Astrocyte (in vitro differentiated cells and primary cell): ENCODE measurements around the gene ASMTL. TPM values are rescaled to one million over a fixed set of nuclear protein-coding genes. Genes with fewer than 3 reads are reported as not detected.

Experiments
- DNase-seq: peaks from one replicate; pipeline ENCODE4 v3.0.0-alpha.2; 2010; ENCODE audit warnings: low read depth
- FAIRE-seq: peaks from 2 replicates; lab custom pipeline; 2011; peaks lifted over from hg19 to GRCh38; lab: Jason Lieb, UNC
- H2AFZ ChIP-seq: 2 replicates; pipeline ENCODE4 v1.6.0; 2012; ENCODE audit warnings: low read depth, low read length, inconsistent platforms
- H3K27ac ChIP-seq: 2 replicates; pipeline ENCODE4 v1.5.1; 2011; ENCODE audit warnings: low read depth, low read length, inconsistent platforms
- H3K27me3 ChIP-seq: 2 replicates; pipeline ENCODE4 v1.6.0; 2011; ENCODE audit warnings: low read length, inconsistent platforms; ENCODE audit not compliant: insufficient read depth
- H3K36me3 ChIP-seq: 2 replicates; pipeline ENCODE4 v1.5.1; 2011; ENCODE audit warnings: low read length, inconsistent platforms; ENCODE audit not compliant: insufficient read depth
- H3K4me1 ChIP-seq: 2 replicates; pipeline ENCODE4 v1.5.1; 2011; ENCODE audit warnings: low read length, inconsistent platforms; ENCODE audit not compliant: insufficient read depth
- H3K4me2 ChIP-seq: 2 replicates; pipeline ENCODE4 v1.6.0; 2012; ENCODE audit warnings: low read length, inconsistent platforms
- H3K4me3 ChIP-seq: 2 replicates; pipeline ENCODE4 v1.5.1; 2011; ENCODE audit warnings: low read depth, mild to moderate bottlenecking, low read length, inconsistent platforms; ENCODE audit not compliant: insufficient read depth
- H3K79me2 ChIP-seq: 2 replicates; pipeline ENCODE4 v1.6.0; 2012; ENCODE audit warnings: mild to moderate bottlenecking, low read length, inconsistent platforms; ENCODE audit not compliant: insufficient read depth
- H3K9ac ChIP-seq: 2 replicates; pipeline ENCODE4 v1.6.0; 2012; ENCODE audit warnings: mild to moderate bottlenecking, low read length, inconsistent platforms
- H3K9me3 ChIP-seq: 2 replicates; pipeline ENCODE4 v1.5.1; 2012; ENCODE audit warnings: low read depth, mild to moderate bottlenecking, low read length, inconsistent platforms; ENCODE audit not compliant: insufficient read depth
- H4K20me1 ChIP-seq: 2 replicates; pipeline ENCODE4 v1.6.0; 2012; ENCODE audit warnings: low read length, inconsistent platforms; ENCODE audit not compliant: insufficient read depth
- H3K27ac Mint-ChIP-seq: one replicate; pipeline ENCODE4 v1.8.0; 2021; ENCODE audit warnings: mild to moderate bottlenecking, mixed read lengths; ENCODE audit not compliant: unreplicated experiment
- H3K27me3 Mint-ChIP-seq: one replicate; pipeline ENCODE4 v1.8.0; 2021; ENCODE audit warnings: low read depth, mixed read lengths; ENCODE audit not compliant: unreplicated experiment
- H3K36me3 Mint-ChIP-seq: one replicate; pipeline ENCODE4 v1.8.0; 2021; ENCODE audit warnings: low read depth, mixed read lengths; ENCODE audit not compliant: unreplicated experiment
- H3K4me1 Mint-ChIP-seq: one replicate; pipeline ENCODE4 v1.8.0; 2021; ENCODE audit warnings: low read depth, mixed read lengths; ENCODE audit not compliant: unreplicated experiment
- H3K4me3 Mint-ChIP-seq: one replicate; pipeline ENCODE4 v1.8.0; 2021; ENCODE audit warnings: mild to moderate bottlenecking, moderate library complexity, mixed read lengths; ENCODE audit not compliant: unreplicated experiment
- H3K9me3 Mint-ChIP-seq: one replicate; pipeline ENCODE4 v1.8.0; 2021; ENCODE audit warnings: mild to moderate bottlenecking, mixed read lengths; ENCODE audit not compliant: unreplicated experiment
- EZH2 ChIP-seq: IDR thresholded peaks from 2 replicates; pipeline ENCODE4 v1.6.1; 2012; ENCODE audit warnings: mild to moderate bottlenecking, low read length, inconsistent platforms; ENCODE audit not compliant: insufficient read depth
- total RNA-seq: library from RNA; stranded (reverse); gene quantifications from 2 replicates; pipeline ENCODE4 v1.2.1, GENCODE V29; 2021
- TF ChIP-seq, protein P1 (sequence below): IDR thresholded peaks from 2 replicates; pipeline ENCODE4 v1.5.1; 2011; ENCODE audit warnings: low read depth, mild to moderate bottlenecking, inconsistent platforms, low read length, moderate library complexity; ENCODE audit not compliant: insufficient read depth

Gene ASMTL
- total RNA-seq, 1 donor from 2014 or later: 22.1 TPM

DNA sequence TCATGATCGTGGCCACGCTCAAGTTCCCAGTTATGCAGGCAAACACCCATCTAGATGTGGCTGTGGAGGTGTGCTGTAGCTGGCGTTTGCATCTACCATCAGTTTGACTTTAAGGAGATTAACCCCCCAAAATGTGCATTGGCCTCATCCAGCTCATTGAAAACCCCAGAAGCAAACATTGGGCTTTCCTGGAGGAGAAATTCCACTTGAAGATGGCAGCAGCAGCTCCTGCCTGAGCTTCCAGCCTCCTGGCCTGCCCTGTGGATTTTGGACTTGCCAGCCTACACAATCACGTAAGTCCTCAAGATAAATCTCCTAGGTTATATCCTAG is 30.6 kb downstream of the ASMTL start:
- no peak overlapping the region for H3K4me3 ChIP-seq
- H4K20me1 ChIP-seq: peaks cover 19% of the 10 kb centered on the region
- H3K9ac ChIP-seq: no peak overlapping the region
- Mint-ChIP-seq H3K4me1 (no peaks in the 10 kb centered on the region), H3K27ac (no peak overlapping the region), H3K27me3 (no peaks in the 10 kb centered on the region), H3K4me3 (no peak overlapping the region), H3K36me3 (peaks cover 21% of the 10 kb centered on the region), H3K9me3 (peaks cover 19% of the 10 kb centered on the region)
- FAIRE-seq: no peak
- no peaks in the 10 kb centered on the region for H3K27me3 ChIP-seq
- no peaks in the 10 kb centered on the region for H3K4me1 ChIP-seq
- no peak overlapping the region for H2AFZ ChIP-seq
- H3K4me2 ChIP-seq: no peak overlapping the region
- H3K36me3 ChIP-seq: peaks cover 4% of the 10 kb centered on the region
- H3K79me2 ChIP-seq: no peaks in the 10 kb centered on the region
- TF ChIP-seq EZH2: no peak
- TF ChIP-seq, protein P1, sequence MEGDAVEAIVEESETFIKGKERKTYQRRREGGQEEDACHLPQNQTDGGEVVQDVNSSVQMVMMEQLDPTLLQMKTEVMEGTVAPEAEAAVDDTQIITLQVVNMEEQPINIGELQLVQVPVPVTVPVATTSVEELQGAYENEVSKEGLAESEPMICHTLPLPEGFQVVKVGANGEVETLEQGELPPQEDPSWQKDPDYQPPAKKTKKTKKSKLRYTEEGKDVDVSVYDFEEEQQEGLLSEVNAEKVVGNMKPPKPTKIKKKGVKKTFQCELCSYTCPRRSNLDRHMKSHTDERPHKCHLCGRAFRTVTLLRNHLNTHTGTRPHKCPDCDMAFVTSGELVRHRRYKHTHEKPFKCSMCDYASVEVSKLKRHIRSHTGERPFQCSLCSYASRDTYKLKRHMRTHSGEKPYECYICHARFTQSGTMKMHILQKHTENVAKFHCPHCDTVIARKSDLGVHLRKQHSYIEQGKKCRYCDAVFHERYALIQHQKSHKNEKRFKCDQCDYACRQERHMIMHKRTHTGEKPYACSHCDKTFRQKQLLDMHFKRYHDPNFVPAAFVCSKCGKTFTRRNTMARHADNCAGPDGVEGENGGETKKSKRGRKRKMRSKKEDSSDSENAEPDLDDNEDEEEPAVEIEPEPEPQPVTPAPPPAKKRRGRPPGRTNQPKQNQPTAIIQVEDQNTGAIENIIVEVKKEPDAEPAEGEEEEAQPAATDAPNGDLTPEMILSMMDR: no peak
- no peak overlapping the region for H3K27ac ChIP-seq
- H3K9me3 ChIP-seq: peaks cover 15% of the 10 kb centered on the region
- DNase-seq: no peak

DNA sequence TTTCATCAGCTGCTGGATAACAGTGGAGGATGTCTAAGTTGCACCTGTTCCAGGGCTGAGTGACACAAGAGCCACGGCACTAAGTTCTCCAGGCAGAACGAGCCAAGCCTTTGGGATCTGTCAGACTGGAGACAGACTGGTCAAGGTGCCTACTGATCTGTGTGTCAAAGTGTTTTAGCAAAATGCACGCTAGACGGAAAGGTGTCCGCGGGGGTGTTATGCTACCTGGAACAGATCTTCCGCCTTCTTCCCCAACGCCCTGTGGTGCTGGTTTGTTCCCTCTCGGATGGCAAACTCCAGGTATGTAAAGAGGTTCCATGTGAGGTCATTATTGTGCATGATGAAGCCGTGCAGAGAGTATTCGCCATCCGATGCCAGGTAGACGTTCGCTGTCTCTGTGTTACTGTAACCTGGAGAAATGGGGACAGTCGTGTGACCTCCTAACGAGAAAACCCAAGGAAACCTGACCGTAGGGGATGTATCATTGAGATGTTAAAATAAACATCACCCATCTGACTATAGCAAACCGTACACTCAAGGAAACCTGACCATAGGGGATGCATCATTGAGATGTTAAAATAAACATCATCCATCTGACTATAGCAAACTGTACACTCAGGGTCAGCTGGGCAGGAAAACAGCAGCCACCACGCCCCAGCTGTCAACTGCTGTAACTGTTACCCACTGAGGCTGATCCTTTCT is 31.1 kb downstream of the ASMTL start:
- H3K4me2 ChIP-seq: no peak overlapping the region
- no peaks in the 10 kb centered on the region for H3K27me3 ChIP-seq
- Mint-ChIP-seq H3K4me1 (no peaks in the 10 kb centered on the region), H3K27ac (no peak overlapping the region), H3K27me3 (no peaks in the 10 kb centered on the region), H3K9me3 (peaks cover 19% of the 10 kb centered on the region), H3K4me3 (no peak overlapping the region), H3K36me3 (peaks cover 18% of the 10 kb centered on the region)
- DNase-seq (no peak), FAIRE-seq (no peak)
- no peak overlapping the region for H2AFZ ChIP-seq
- no peaks in the 10 kb centered on the region for H3K4me1 ChIP-seq
- H3K27ac ChIP-seq: no peak overlapping the region
- no peaks in the 10 kb centered on the region for H3K79me2 ChIP-seq
- peaks cover 18% of the 10 kb centered on the region for H3K9me3 ChIP-seq
- no peak overlapping the region for H3K9ac ChIP-seq
- H4K20me1 ChIP-seq: peaks cover 24% of the 10 kb centered on the region
- peaks cover 8% of the 10 kb centered on the region for H3K36me3 ChIP-seq
- TF ChIP-seq EZH2: no peak
- TF ChIP-seq, protein P1: no peak
- no peak overlapping the region for H3K4me3 ChIP-seq

DNA sequence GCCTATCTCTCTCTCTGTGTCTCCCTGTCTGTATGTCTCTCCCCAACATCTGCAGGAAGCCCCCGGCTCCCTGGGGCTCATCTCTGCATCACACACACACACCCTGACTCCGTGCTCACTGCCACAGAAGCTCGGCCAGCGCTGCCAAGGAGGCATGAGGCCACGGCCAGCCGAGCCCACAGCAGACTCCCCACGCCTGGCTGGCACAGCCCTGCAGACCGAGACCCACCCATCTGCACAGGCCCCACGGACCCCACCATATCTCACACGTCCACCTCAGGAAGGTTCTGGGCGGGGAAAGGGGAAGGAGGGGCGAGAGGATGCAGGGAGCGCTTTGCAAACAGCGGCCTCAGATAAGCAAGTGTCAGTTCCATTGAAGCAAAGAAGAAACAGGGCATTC is 32.3 kb downstream of the ASMTL start:
- Histone ChIP-seq H2AFZ (no peak overlapping the region), H3K27ac (no peak overlapping the region), H3K9me3 (peaks cover 18% of the 10 kb centered on the region), H3K4me3 (no peak overlapping the region), H3K27me3 (no peaks in the 10 kb centered on the region), H3K79me2 (no peaks in the 10 kb centered on the region), H4K20me1 (peaks cover 32% of the 10 kb centered on the region), H3K9ac (no peak overlapping the region), H3K4me2 (no peak overlapping the region), H3K4me1 (no peaks in the 10 kb centered on the region), H3K36me3 (peaks cover 17% of the 10 kb centered on the region)
- peaks cover 18% of the 10 kb centered on the region for H3K36me3 Mint-ChIP-seq
- peaks cover 19% of the 10 kb centered on the region for H3K9me3 Mint-ChIP-seq
- H3K4me3 Mint-ChIP-seq: no peak overlapping the region
- FAIRE-seq: no peak
- H3K4me1 Mint-ChIP-seq: no peaks in the 10 kb centered on the region
- TF ChIP-seq, protein P1: no peak
- no peak for TF ChIP-seq EZH2
- no peak overlapping the region for H3K27ac Mint-ChIP-seq
- DNase-seq: no peak
- H3K27me3 Mint-ChIP-seq: no peaks in the 10 kb centered on the region
